BLaER1 treated with 17β-estradiol and CSF1 and Interleukin-3, amounts not matched to agents 10 nM and 100 nM (cell line): Measurements from ENCODE around the gene CD2BP2.
"Not testable (repeated sequence)": the region's sequence is repeated elsewhere in the genome, so short reads cannot be mapped to it uniquely, and the experiment has no call there.

ENCODE experiments used
- H3K27ac ChIP-seq, 11 experiments: shearing (Covaris generic); formaldehyde crosslinking; 2 replicates each; pipeline ENCODE4 v1.8.1; 2022
- H3K27me3 ChIP-seq, 11 experiments: shearing (Covaris generic); formaldehyde crosslinking; 2 replicates each; pipeline ENCODE4 v1.8.1; 2022
- H3K36me3 ChIP-seq, 11 experiments: shearing (Covaris generic); formaldehyde crosslinking; 2 replicates each; pipeline ENCODE4 v1.8.1; 2022
- H3K4me1 ChIP-seq, 10 experiments: shearing (Covaris generic); formaldehyde crosslinking; 2 replicates each; pipeline ENCODE4 v1.8.1; 2022
- H3K4me2 ChIP-seq, 11 experiments: shearing (Covaris generic); formaldehyde crosslinking; 2 replicates each; pipeline ENCODE4 v1.8.1; 2022
- H3K4me3 ChIP-seq, 10 experiments: shearing (Covaris generic); formaldehyde crosslinking; 2 replicates each; pipeline ENCODE4 v1.8.1; 2022
- H3K9ac ChIP-seq, 11 experiments: shearing (Covaris generic); formaldehyde crosslinking; 2 replicates each; pipeline ENCODE4 v1.8.1; 2022
- H3K9me3 ChIP-seq, 11 experiments: shearing (Covaris generic); formaldehyde crosslinking; replicated peaks in 1 of 11; 2 replicates each; pipeline ENCODE4 v1.8.1; 2022
- H4K20me1 ChIP-seq, 11 experiments: shearing (Covaris generic); formaldehyde crosslinking; 2 replicates each; pipeline ENCODE4 v1.8.1; 2022

The CD2BP2 gene

GRCh38 chr16:30310937-30311336 lies 44.2 kb downstream of the CD2BP2 start:
- H3K4me1 ChIP-seq, result peaks cover 7 to 15% (median 13%) of the 10 kb centered on the region in 10 experiments; a peak in 16 of 20 replicates
- not testable (repeated sequence) for H3K9ac ChIP-seq, H3K4me2 ChIP-seq, H3K9me3 ChIP-seq, H3K36me3 ChIP-seq, H3K4me3 ChIP-seq, H3K27me3 ChIP-seq, H3K27ac ChIP-seq
- peaks cover 0 to 48% (median 12%) of the 10 kb centered on the region in 11 experiments; a peak in 10 of 22 replicates for H4K20me1 ChIP-seq

GRCh38 chr16:30309255-30309654 lies 45.9 kb downstream of the CD2BP2 start:
- H3K36me3 ChIP-seq, H3K27me3 ChIP-seq, H3K4me3 ChIP-seq, H3K9ac ChIP-seq, H3K9me3 ChIP-seq: not testable (repeated sequence)
- Histone ChIP-seq H4K20me1 (peaks cover 0 to 36% (median 5%) of the 10 kb centered on the region in 11 experiments; a peak in 10 of 22 replicates), H3K27ac (peak overlapping the region in 3 of 11 experiments; percentile 49 to 58 (median 57); a peak in 5 of 22 replicates), H3K4me2 (peak overlapping the region; percentile 25 to 71 (median 53); a peak in 18 of 22 replicates), H3K4me1 (peaks cover 7 to 15% (median 13%) of the 10 kb centered on the region in 10 experiments; a peak in 16 of 20 replicates)
